Embryonic facial prominence (tissue), 1 donor: Measurements from ENCODE around the gene MUC2.

Source experiments
- DNase-seq: peaks from one replicate; pipeline ENCODE4 v3.0.0-alpha.2; 2016; ENCODE audit errors: extremely low spot score

MUC2 gene

GRCh38 chr11:1074244-1075221 is at the start of gene MUC2:
Gene MUC2, plus strand, starts transcription at chr11:1074874.
- no peak for DNase-seq

- no peak for DNase-seq
Observed at GRCh38 chr11:1025410-1026162, 49.1 kb upstream of the MUC2 start.

- DNase-seq = no peak
Observed at GRCh38 chr11:1026163-1026450, 48.6 kb upstream of the MUC2 start.

- no peak for DNase-seq
Observed at GRCh38 chr11:1026641-1027482, 47.8 kb upstream of the MUC2 start.

GRCh38 chr11:1027483-1028290 is 47.0 kb upstream of the MUC2 start:
- no peak for DNase-seq

GRCh38 chr11:1028291-1028540 is 46.5 kb upstream of the MUC2 start:
- no peak for DNase-seq

- no peak for DNase-seq
Observed at GRCh38 chr11:1028616-1029015, 46.1 kb upstream of the MUC2 start.

- no peak for DNase-seq
Observed at GRCh38 chr11:1029051-1029450, 45.6 kb upstream of the MUC2 start.

- DNase-seq = no peak
Observed at GRCh38 chr11:1029654-1030053, 45.0 kb upstream of the MUC2 start.

GRCh38 chr11:1030086-1030485 is 44.6 kb upstream of the MUC2 start:
- no peak for DNase-seq

GRCh38 chr11:1030556-1030955 is 44.1 kb upstream of the MUC2 start:
- no peak for DNase-seq

- DNase-seq = no peak
Observed at GRCh38 chr11:1031121-1031899, 43.4 kb upstream of the MUC2 start.

- no peak for DNase-seq
Observed at GRCh38 chr11:1032310-1032891, 42.3 kb upstream of the MUC2 start.

GRCh38 chr11:1033016-1033798 is 41.5 kb upstream of the MUC2 start:
- no peak for DNase-seq

- DNase-seq = no peak
Observed at GRCh38 chr11:1034001-1034400, 40.7 kb upstream of the MUC2 start.

GRCh38 chr11:1034456-1035295 is 40.0 kb upstream of the MUC2 start:
- no peak for DNase-seq

- no peak for DNase-seq
Observed at GRCh38 chr11:1035577-1036283, 38.9 kb upstream of the MUC2 start.

- DNase-seq = no peak
Observed at GRCh38 chr11:1036303-1036923, 38.3 kb upstream of the MUC2 start, which contains the start of gene MUC6. Gene MUC6, minus strand, starts transcription at chr11:1036718. Its CDS starts 63 bp downstream, at chr11:1036655.
